GM19238 (cell line): ENCODE data around the gene DCC.
"Not testable (repeated sequence)": the region's sequence is repeated elsewhere in the genome, so short reads cannot be mapped to it uniquely, and the experiment has no call there.

ENCODE experiments used
- DNase-seq: peaks from one replicate; pipeline ENCODE4 v3.0.0; 2011; ENCODE audit warnings: low spot score; ENCODE audit not compliant: insufficient read length

DCC gene

GRCh38 chr18:53496028-53496427, 1156.0 kb downstream of the DCC start:
- DNase-seq, result no peak

GRCh38 chr18:53503914-53504441, 1164.0 kb downstream of the DCC start:
- DNase-seq, result no peak

DNA sequence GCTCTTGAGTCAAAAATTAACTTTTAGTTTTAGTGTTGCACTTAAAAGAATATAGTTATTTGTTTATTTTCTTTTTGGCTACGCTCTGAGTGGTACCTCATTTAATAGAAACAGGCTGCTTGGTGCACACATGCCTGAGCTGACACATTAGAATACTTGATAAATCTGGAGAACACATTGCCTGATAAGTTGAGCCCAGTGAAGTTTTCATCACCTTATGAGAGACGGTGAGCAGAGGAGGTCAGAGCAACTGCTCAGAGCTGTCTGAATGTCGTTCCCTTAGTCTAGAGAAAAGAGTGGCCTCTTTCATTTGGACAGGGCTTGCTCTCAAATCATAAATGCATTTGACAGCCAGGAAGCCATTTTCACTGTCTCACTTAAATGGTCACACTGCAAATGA, 1168.5 kb downstream of the DCC start:
- no peak for DNase-seq

GRCh38 chr18:53509886-53510285, 1169.9 kb downstream of the DCC start:
- DNase-seq, result no peak

DNA sequence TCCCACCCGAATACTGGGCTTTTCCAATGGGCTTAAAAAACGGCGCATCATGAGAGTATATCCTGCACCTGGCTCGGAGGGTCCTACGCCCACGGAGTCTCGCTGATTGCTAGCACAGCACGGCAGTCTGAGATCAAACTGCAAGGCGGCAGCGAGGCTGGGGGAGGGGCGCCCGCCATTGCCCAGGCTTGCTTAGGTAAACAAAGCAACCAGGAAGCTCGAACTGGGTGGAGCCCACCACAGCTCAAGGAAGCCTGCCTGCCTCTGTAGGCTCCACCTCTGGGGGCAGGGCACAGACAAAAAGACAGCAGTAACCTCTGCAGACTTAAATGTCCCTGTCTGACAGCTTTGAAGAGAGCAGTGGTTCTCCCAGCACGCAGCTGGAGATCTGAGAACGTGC, 1171.7 kb downstream of the DCC start:
- DNase-seq, result not testable (repeated sequence)

- DNase-seq, result no peak
Observed at GRCh38 chr18:53521068-53521467, 1181.1 kb downstream of the DCC start.

DNA sequence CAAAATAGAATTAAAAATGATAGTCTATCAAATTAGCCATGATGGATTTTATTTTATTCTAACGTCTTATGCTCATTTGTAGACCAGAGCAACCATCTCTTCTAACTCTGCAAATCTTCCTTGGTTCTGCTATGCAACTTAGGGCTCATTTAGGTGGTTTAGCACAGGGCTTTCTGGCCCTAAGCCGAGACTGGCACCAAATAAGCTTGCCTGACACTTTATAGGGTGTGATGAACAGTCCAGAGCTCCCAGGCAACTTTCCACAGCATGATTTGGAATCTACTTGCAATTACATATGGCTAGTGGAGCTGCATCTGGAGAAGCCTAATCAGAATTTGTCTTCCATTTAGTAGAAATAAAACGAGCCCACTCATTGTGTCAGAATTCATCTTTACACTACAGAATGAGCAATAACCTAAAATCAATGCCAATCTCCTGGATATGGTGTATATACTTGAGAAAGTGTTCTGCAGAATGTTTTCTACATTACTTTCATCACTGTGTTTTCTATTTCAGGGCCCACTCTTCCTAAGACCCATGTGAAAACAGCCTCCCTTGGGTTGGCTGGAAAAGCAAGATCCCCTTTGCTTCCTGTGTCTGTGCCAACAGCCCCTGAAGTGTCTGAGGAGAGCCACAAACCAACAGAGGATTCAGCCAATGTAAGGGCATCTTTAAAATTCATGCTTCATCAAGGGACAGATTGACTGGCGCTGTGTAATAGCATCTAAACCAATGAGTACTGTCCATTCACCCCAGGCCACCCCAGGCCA, 1186.3 kb downstream of the DCC start:
- no peak for DNase-seq

GRCh38 chr18:53527365-53527764, 1187.4 kb downstream of the DCC start:
- DNase-seq, result no peak

- DNase-seq, result no peak
Observed at GRCh38 chr18:53531187-53531586, 1191.2 kb downstream of the DCC start.

DNA sequence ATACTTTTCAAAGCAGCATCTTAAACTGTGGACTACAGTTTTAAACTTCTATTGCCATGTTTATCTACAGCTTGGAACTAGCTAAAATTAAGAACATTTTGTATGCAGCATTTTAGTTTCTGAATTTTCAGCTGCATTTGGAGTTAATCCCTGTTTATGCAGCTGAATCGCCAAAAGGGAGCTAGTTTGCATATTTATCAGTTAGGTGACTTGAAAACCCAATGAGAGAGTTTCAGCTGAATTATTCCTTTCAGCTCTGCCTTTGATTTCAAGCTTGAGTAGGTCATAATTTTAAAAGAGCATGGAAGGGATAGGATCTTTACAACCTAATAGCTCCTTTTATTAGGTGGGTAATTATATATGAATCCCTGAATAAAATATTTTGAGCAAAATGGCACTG, 1191.9 kb downstream of the DCC start:
- no peak for DNase-seq

DNA sequence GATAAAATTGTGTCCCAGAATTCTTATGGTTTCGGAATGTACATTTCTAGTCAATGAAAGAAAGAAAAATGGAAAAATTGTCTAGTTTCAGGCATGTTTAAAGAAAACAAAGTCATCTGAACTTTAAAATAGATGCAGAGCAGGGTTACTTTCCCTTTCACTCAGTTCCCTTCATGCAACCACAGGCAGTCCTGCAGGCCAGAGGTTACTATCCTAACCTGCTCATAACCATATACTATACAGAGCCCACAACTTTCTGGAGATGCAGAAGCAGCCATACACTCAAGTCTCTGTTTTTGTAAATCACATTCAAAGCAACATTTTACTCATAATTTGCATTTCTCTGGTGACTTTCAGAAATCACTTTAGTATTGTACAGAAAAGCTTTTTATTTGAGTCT, 1194.2 kb downstream of the DCC start:
- no peak for DNase-seq

DNA sequence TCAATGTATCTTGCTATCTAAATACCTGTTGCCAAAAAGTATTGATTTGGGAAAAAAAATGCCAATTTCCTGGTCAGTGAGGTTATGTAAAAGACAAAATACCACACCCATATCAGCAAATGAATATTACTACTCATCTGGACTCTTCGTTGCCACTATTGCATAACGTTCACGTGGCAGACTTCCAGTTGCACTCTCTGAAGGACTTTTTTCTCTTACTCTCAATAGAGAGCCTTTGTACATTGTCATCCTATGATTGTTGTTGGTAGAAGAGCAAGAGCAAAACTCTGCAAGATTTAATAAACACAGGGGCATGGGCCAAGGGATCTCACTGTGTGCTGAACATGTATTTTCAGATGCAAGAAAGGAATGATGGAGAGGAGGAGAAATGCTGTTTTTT, 1194.7 kb downstream of the DCC start:
- no peak for DNase-seq

GRCh38 chr18:53536908-53537307, 1196.9 kb downstream of the DCC start:
- no peak for DNase-seq

GRCh38 chr18:53541924-53542323, 1201.9 kb downstream of the DCC start:
- no peak for DNase-seq

DNA sequence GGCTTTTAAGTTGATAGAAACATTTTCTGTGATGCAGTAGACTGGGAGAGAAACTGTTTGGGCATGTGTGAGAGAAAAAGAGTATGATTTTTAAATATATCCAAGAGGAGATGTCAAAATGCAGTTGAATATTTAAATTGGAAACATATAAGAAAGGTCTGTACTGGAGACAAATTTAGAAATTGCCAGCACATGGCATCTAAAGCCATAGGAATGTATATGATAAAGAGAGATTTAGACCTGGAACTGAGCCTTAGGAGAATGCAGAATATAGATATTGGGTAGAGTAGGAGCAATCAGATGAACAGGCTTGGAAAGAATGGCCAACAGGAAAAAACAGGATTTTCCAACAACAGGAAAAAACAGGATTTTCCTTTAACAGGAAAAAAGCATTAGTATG, 1203.7 kb downstream of the DCC start:
- DNase-seq, result no peak

DNA sequence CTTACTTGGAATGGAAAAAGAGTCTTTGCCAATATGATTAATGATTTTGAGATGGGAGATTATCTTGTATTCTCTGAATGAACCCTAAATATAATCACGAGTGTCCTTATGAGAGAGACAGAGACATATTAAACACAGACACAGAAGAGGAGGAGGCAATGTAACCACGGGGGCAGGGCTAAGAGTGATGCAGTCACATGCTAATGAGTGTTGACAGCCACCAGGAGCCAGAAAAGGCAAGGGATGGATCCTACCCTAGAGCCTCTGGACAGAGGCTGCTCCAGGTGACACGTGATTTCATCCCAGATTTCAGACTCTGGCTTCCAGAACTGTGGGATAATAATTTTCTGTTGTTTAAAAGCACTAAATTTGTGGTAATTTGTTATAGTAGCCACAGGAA, 1204.9 kb downstream of the DCC start:
- no peak for DNase-seq

- no peak for DNase-seq
Observed at GRCh38 chr18:53551868-53552426, 1212.0 kb downstream of the DCC start.

- no peak for DNase-seq
Observed at GRCh38 chr18:53553030-53553429, 1213.0 kb downstream of the DCC start.

DNA sequence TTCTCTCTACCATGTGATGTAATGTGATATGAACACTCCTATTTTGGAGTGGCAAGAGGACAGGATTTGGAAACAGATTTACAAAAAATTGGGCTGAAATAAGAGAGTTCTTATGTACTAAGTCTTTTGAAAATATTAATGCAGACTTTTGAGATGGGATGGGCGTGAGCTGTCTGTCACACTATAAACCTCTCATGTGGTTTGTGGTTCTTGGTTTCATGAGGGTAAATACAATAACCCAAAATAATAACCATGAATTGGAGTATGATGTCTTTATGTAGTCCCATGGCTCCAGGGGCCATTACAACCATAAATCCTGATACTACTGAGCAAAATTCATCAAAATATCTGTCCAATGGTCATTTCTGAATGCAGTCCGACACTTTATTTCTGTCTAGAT, 1216.5 kb downstream of the DCC start:
- no peak for DNase-seq

DNA sequence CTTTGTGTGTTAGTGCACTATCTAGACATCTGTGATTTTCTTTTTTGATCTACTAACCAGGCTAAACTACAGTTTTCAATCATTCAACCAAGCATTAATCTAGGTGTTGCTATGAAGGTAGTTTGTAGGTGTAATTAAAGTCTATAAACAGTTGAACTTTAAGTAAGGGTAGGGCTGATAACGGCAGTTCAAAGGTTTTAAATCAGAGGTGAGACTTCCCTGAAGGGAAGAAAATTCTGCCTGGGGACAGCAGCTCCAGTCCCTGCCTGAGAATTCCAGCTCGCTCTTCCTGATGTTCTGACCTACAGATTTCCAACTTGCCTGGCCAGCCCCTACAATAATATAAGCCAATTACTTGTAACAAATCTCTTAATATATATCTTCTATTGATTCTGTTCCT, 1220.5 kb downstream of the DCC start:
- no peak for DNase-seq

DNA sequence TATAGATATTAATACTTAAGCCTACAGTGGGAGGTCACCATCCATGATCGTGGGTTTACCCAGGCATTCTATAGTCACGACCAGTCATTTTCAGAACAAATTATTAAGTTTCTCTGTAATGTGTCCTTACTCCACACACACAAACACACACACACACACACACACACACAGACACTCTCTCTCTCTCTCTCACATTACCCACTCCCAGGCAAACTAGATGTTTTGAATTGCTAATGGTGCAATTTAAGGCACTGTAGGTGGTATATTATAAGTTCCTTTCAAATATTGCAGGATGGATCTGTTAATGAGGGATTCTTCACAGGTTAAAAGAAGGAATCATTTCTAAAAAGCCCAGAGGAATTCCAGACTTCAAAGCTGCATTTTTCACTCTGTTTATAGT, 1226.6 kb downstream of the DCC start:
- no peak for DNase-seq

- DNase-seq, result peak; percentile 16
Observed at GRCh38 chr18:53567929-53568574, 1228.1 kb downstream of the DCC start.
